CD14-positive monocyte (primary cell): Measurements from ENCODE around the gene RHOD. TPM values are rescaled to one million over a fixed set of nuclear protein-coding genes. Genes with fewer than 3 reads are reported as not detected.

Source experiments
- DNase-seq, 3 donors: peaks; one replicate each; pipeline ENCODE4 v3.0.0-alpha.2; 2011 to 2022
- H2AFZ ChIP-seq: 2 replicates; pipeline ENCODE4 v1.6.0; 2012; ENCODE audit warnings: mild to moderate bottlenecking, low read depth, low read length, inconsistent platforms; ENCODE audit not compliant: insufficient read depth, poor library complexity, severe bottlenecking
- H3K27ac ChIP-seq, 2 donors: 1 replicate in 1 of 2; 2 replicates in 1 of 2; pipeline ENCODE4 v1.5.1; 2012 to 2013; ENCODE audit warnings: low read length in 2 of 2, control low read depth in 1 of 2, inconsistent platforms in 1 of 2, low read depth in 1 of 2, mild to moderate bottlenecking in 1 of 2
- H3K27me3 ChIP-seq, 2 donors: one replicate each; pipeline versions ENCODE4 v1.6.0 to v1.6.1; 2011 to 2013; ENCODE audit warnings: low read length in 2 of 2; ENCODE audit not compliant: control insufficient read depth in 2 of 2, insufficient read depth in 2 of 2
- H3K36me3 ChIP-seq, 2 donors: replicated peaks in 1 of 2; 1 replicate in 1 of 2; 2 replicates in 1 of 2; pipeline versions ENCODE4 v1.5.1 to v1.6.1; 2012 to 2013; ENCODE audit warnings: low read length in 2 of 2, control low read depth in 1 of 2, inconsistent platforms in 1 of 2, mild to moderate bottlenecking in 1 of 2; ENCODE audit not compliant: insufficient read depth in 2 of 2, control insufficient read depth in 1 of 2
- H3K4me1 ChIP-seq, 2 donors: 1 replicate in 1 of 2; 2 replicates in 1 of 2; pipeline versions ENCODE4 v1.5.1 to v1.6.1; 2012 to 2013; ENCODE audit warnings: low read length in 2 of 2, control low read depth in 1 of 2, inconsistent platforms in 1 of 2, mild to moderate bottlenecking in 1 of 2, moderate library complexity in 1 of 2; ENCODE audit not compliant: insufficient read depth in 2 of 2, control insufficient read depth in 1 of 2
- H3K4me2 ChIP-seq: replicated peaks from 2 replicates; pipeline ENCODE3; 2012; ENCODE audit warnings: low read length, moderate library complexity, mild to moderate bottlenecking; ENCODE audit not compliant: poor library complexity, severe bottlenecking; ENCODE audit errors: extremely low read depth
- H3K4me3 ChIP-seq, 3 experiments: fragments of 200-600 bp in 1 of 3; sonication (generic) in 1 of 3; replicated peaks in 1 of 3; 1 replicate in 2 of 3; 2 replicates in 1 of 3; pipeline ENCODE4 v1.5.1; 2011 to 2013; ENCODE audit warnings: low read length in 3 of 3, mild to moderate bottlenecking in 3 of 3, control low read depth in 2 of 3, low read depth in 2 of 3, inconsistent platforms in 1 of 3, moderate library complexity in 1 of 3
- H3K79me2 ChIP-seq: 2 replicates; pipeline ENCODE4 v1.6.0; 2012; ENCODE audit warnings: mild to moderate bottlenecking, control low read depth, inconsistent platforms, low read length, moderate library complexity; ENCODE audit not compliant: insufficient read depth
- H3K9ac ChIP-seq: 2 replicates; pipeline ENCODE4 v1.6.0; 2017; ENCODE audit warnings: low read length, mild to moderate bottlenecking; ENCODE audit not compliant: insufficient read depth, poor library complexity, severe bottlenecking
- H3K9me3 ChIP-seq, 2 donors: replicated peaks in 1 of 2; 1 replicate in 1 of 2; 2 replicates in 1 of 2; pipeline versions ENCODE4 v1.5.1 to v1.6.1; 2012 to 2013; ENCODE audit warnings: low read length in 2 of 2, control low read depth in 1 of 2; ENCODE audit not compliant: control insufficient read depth in 1 of 2, insufficient read depth in 1 of 2
- H4K20me1 ChIP-seq: 2 replicates; pipeline ENCODE4 v1.6.0; 2012; ENCODE audit warnings: mild to moderate bottlenecking, low read length, control low read depth, moderate library complexity; ENCODE audit not compliant: insufficient read depth
- H3K27ac Mint-ChIP-seq, 7 donors: one replicate each; pipeline ENCODE4 v1.8.0; 2020; ENCODE audit warnings: mild to moderate bottlenecking in 7 of 7, mixed read lengths in 7 of 7, moderate library complexity in 6 of 7, inconsistent platforms in 2 of 7
- H3K27me3 Mint-ChIP-seq, 3 donors: one replicate each; pipeline ENCODE4 v1.8.0; 2021 to 2022; ENCODE audit warnings: low read depth in 3 of 3, mild to moderate bottlenecking in 3 of 3, mixed read lengths in 3 of 3, moderate library complexity in 3 of 3, inconsistent platforms in 1 of 3
- H3K36me3 Mint-ChIP-seq, 2 donors: one replicate each; pipeline ENCODE4 v1.8.0; 2020; ENCODE audit warnings: mixed read lengths in 2 of 2, inconsistent platforms in 1 of 2, mild to moderate bottlenecking in 1 of 2
- H3K4me1 Mint-ChIP-seq: one replicate; pipeline ENCODE4 v1.8.0; 2020; ENCODE audit warnings: mild to moderate bottlenecking, mixed read lengths
- H3K4me3 Mint-ChIP-seq, 2 donors: one replicate each; pipeline ENCODE4 v1.8.0; 2020; ENCODE audit warnings: mild to moderate bottlenecking in 2 of 2, mixed read lengths in 2 of 2, moderate library complexity in 1 of 2
- H3K9me3 Mint-ChIP-seq, 7 donors: one replicate each; pipeline ENCODE4 v1.8.0; 2020 to 2022; ENCODE audit warnings: mixed read lengths in 7 of 7, mild to moderate bottlenecking in 6 of 7, moderate library complexity in 6 of 7, inconsistent platforms in 2 of 7
- WGBS: methylation state at CpG from one replicate; pipeline ENCODE4 v1.1.5; 2013; ENCODE audit warnings: missing lambda C conversion rate; ENCODE audit not compliant: insufficient coverage; 5-methylcytosine and 5-hydroxymethylcytosine counted together
- intact Hi-C, 2 donors: fragments of 100-400 bp; cut with micrococcal nuclease; formaldehyde crosslinking; loops; one replicate each; pipeline versions ENCODE4 v1.15.0 to v1.15.1; 2023
- polyA plus RNA-seq, 3 donors: library from polyadenylated mRNA; depleted of rRNA in 1 of 3; unstranded in 2 of 3; stranded (reverse) in 1 of 3; fragments of 300-500 nt in 2 of 3; fragments of >200 nt in 1 of 3; fragmentation: Illumina TruSeq in 2 of 3; gene quantifications; 1 replicate in 2 of 3; 2 replicates in 1 of 3; pipeline ENCODE4 v1.2.3, GENCODE V29; 2012 to 2021
- TF ChIP-seq, protein P1 (sequence below): fragments of 200-600 bp; IDR thresholded peaks from one replicate; pipeline ENCODE4 v1.8.0; 2022; ENCODE audit warnings: antibody characterized with exemption, mild to moderate bottlenecking

Gene RHOD
- polyA plus RNA-seq, 3 donors: not detected

GRCh38 chr11:67076202-67076601 is 19.6 kb downstream of the RHOD start:
- DNase-seq: no peak
- Histone ChIP-seq H3K27ac (no peak overlapping the region), H3K4me1 (peaks cover 32 to 50% of the 10 kb centered on the region in 2 donors), H3K79me2 (no peaks in the 10 kb centered on the region), H4K20me1 (no peaks in the 10 kb centered on the region), H2AFZ (no peak overlapping the region), H3K4me3 (no peak overlapping the region), H3K27me3 (peaks cover 0 to 2% of the 10 kb centered on the region in 2 donors), H3K9ac (no peak overlapping the region), H3K4me2 (no peak overlapping the region), H3K36me3 (no peaks in the 10 kb centered on the region), H3K9me3 (no peaks in the 10 kb centered on the region)
- Mint-ChIP-seq H3K4me1 (peaks cover 37% of the 10 kb centered on the region), H3K36me3 (no peaks in the 10 kb centered on the region), H3K9me3 (peaks cover 0 to 13% (median 0%) of the 10 kb centered on the region in 7 donors), H3K27ac (peak overlapping the region in 2 of 7 donors; percentile 12 to 31), H3K27me3 (peaks cover 2 to 19% (median 17%) of the 10 kb centered on the region in 3 donors), H3K4me3 (no peak overlapping the region)
- intact Hi-C loops: no loop called here
- TF ChIP-seq, protein P1, sequence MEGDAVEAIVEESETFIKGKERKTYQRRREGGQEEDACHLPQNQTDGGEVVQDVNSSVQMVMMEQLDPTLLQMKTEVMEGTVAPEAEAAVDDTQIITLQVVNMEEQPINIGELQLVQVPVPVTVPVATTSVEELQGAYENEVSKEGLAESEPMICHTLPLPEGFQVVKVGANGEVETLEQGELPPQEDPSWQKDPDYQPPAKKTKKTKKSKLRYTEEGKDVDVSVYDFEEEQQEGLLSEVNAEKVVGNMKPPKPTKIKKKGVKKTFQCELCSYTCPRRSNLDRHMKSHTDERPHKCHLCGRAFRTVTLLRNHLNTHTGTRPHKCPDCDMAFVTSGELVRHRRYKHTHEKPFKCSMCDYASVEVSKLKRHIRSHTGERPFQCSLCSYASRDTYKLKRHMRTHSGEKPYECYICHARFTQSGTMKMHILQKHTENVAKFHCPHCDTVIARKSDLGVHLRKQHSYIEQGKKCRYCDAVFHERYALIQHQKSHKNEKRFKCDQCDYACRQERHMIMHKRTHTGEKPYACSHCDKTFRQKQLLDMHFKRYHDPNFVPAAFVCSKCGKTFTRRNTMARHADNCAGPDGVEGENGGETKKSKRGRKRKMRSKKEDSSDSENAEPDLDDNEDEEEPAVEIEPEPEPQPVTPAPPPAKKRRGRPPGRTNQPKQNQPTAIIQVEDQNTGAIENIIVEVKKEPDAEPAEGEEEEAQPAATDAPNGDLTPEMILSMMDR: no peak
- 65% methylated on average over 4 of the region's 6 CpGs for WGBS

GRCh38 chr11:67079065-67079705 is 22.5 kb downstream of the RHOD start:
- Mint-ChIP-seq H3K27ac (peak overlapping the region; percentile 35 to 85 (median 76)), H3K4me3 (no peak overlapping the region), H3K27me3 (peaks cover 3 to 25% (median 21%) of the 10 kb centered on the region in 3 donors), H3K4me1 (peaks cover 45% of the 10 kb centered on the region), H3K9me3 (peaks cover 0 to 10% (median 0%) of the 10 kb centered on the region in 7 donors), H3K36me3 (peaks cover 0 to 2% of the 10 kb centered on the region in 2 donors)
- WGBS: 100% methylated on average over 4 of the region's 6 CpGs
- Histone ChIP-seq H4K20me1 (no peaks in the 10 kb centered on the region), H3K27me3 (peaks cover 0 to 8% of the 10 kb centered on the region in 2 donors), H3K4me2 (no peak overlapping the region), H3K4me3 (no peak overlapping the region), H3K9me3 (no peaks in the 10 kb centered on the region), H3K27ac (peak overlapping the region in 1 of 2 donors; percentile 57), H3K36me3 (no peaks in the 10 kb centered on the region), H3K4me1 (peaks cover 30 to 52% of the 10 kb centered on the region in 2 donors), H2AFZ (no peak overlapping the region), H3K79me2 (no peaks in the 10 kb centered on the region), H3K9ac (no peak overlapping the region)
- peak in 2 of 3 donors; percentile 12 to 26 for DNase-seq
- intact Hi-C loops: no loop called here
- TF ChIP-seq, protein P1: no peak
